ENCODE results near the gene TXNRD3. TPM values are rescaled to one million over a fixed set of nuclear protein-coding genes. Genes with fewer than 3 reads are reported as not detected.

Gene TXNRD3
- total RNA-seq, 1 donor from 2014 or later, result 14.4 TPM

DNA sequence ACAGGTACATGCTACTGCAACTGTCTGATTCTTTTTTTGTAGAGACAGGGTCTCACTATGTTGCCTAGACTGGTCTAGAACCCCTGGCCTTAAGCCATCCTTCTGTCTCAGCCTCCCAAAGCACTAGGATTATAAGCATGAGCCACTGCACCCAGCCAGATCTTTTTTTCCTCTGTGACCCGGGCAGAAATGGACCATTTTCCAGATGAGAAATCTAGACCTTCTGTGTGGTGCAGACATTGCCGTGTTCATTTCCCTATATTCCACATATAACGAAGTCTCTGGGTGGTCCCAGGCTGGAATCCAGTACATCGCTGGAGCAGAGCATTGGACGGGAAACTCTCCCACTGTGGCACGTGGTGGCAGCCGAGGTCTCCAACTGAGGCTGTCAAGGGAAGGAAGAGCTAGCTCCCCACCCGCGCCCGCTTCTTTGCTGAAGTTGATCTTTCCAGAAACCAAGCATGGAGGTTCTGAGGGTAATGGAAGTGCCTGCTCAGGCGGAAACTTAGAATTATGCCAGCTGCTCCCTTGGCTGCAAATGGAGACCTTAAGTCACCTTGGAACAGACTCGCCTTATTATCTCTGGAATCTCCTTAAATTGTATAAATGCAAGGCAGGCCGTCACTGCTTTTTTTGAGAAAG lies 23.1 kb upstream of the TXNRD3 start:
- Mint-ChIP-seq H3K36me3 (no peaks in the 10 kb centered on the region), H3K4me1 (ENCODE audit: unreplicated experiment) (peaks cover 17% of the 10 kb centered on the region), H3K27ac (no peak overlapping the region), H3K27me3 (peaks cover 53% of the 10 kb centered on the region), H3K9me3 (no peaks in the 10 kb centered on the region), H3K4me3 (no peak overlapping the region)
- TF ChIP-seq CTCF (conservative IDR thresholded peaks at IDR 0.05), result no peak
- no peak for DNase-seq (ENCODE audit: extremely low spot score, unreplicated experiment)

DNA sequence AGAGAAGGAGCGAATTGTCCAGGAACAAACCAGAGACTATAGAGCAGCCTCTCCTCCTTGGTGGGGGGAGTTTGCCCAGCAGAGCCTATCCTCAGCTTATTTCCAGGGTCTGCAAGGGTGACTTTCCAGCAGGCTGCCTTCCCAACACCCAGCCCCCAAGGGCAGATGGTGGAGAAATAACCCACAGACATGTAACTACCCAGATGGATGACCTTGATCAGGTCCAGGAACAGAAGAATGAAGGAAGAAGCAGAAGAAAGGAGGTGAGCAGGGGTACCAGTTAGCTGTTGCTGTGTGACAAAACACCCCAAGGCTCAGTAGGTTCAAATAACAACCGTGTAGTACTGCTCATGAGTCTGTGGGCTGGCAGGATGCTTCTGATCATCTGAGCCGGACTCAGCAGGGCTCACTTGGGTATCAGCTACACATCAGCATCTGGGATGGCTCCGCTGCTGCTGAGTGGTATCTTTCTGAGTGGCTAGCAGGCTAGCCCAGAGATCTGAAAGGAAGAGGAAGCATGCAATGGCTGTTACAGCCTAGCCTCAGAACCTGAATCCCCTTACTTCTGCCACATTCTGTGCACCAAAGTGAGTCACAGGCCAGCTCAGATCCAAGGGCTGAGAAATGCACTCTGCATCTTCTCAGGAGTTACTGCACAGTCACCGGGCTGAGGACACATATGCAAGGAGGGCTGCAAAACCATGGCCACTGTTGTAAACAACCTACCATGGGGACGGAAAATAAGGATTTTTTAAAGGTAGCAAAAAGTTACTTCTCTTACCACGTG lies 22.2 kb upstream of the TXNRD3 start:
- Mint-ChIP-seq H3K9me3 (no peaks in the 10 kb centered on the region), H3K4me3 (no peak overlapping the region), H3K36me3 (no peaks in the 10 kb centered on the region), H3K4me1 (ENCODE audit: unreplicated experiment) (peaks cover 17% of the 10 kb centered on the region), H3K27ac (no peak overlapping the region), H3K27me3 (peaks cover 48% of the 10 kb centered on the region)
- no peak for TF ChIP-seq CTCF (conservative IDR thresholded peaks at IDR 0.05)
- no peak for DNase-seq (ENCODE audit: extremely low spot score, unreplicated experiment)

GRCh38 chr3:126672741-126673140 lies 17.8 kb upstream of the TXNRD3 start:
- DNase-seq (ENCODE audit: extremely low spot score, unreplicated experiment), result peak; percentile 58
- H3K4me3 Mint-ChIP-seq, result no peak overlapping the region
- H3K27me3 Mint-ChIP-seq, result peaks cover 28% of the 10 kb centered on the region
- no peaks in the 10 kb centered on the region for H3K4me1 Mint-ChIP-seq (ENCODE audit: unreplicated experiment)
- no peak for TF ChIP-seq CTCF (conservative IDR thresholded peaks at IDR 0.05)
- H3K27ac Mint-ChIP-seq, result no peak overlapping the region
- H3K9me3 Mint-ChIP-seq, result no peaks in the 10 kb centered on the region
- H3K36me3 Mint-ChIP-seq, result no peaks in the 10 kb centered on the region

GRCh38 chr3:126672340-126672739 lies 17.4 kb upstream of the TXNRD3 start:
- Mint-ChIP-seq H3K4me3 (no peak overlapping the region), H3K4me1 (ENCODE audit: unreplicated experiment) (no peaks in the 10 kb centered on the region), H3K9me3 (no peaks in the 10 kb centered on the region), H3K27me3 (peaks cover 24% of the 10 kb centered on the region), H3K27ac (no peak overlapping the region), H3K36me3 (no peaks in the 10 kb centered on the region)
- peak; percentile 58 for DNase-seq (ENCODE audit: extremely low spot score, unreplicated experiment)
- TF ChIP-seq CTCF (conservative IDR thresholded peaks at IDR 0.05), result no peak

GRCh38 chr3:126671521-126671920 lies 16.6 kb upstream of the TXNRD3 start:
- Mint-ChIP-seq H3K4me1 (ENCODE audit: unreplicated experiment) (no peaks in the 10 kb centered on the region), H3K27me3 (peaks cover 18% of the 10 kb centered on the region), H3K9me3 (no peaks in the 10 kb centered on the region), H3K36me3 (no peaks in the 10 kb centered on the region), H3K4me3 (no peak overlapping the region), H3K27ac (no peak overlapping the region)
- DNase-seq (ENCODE audit: extremely low spot score, unreplicated experiment), result no peak
- no peak for TF ChIP-seq CTCF (conservative IDR thresholded peaks at IDR 0.05)

Measured in type B pancreatic cell (in vitro differentiated cells).